ENCODE results near the gene WDR35. TPM values are rescaled to one million over a fixed set of nuclear protein-coding genes. Genes with fewer than 3 reads are reported as not detected.
"Not testable (repeated sequence)": the region's sequence is repeated elsewhere in the genome, so short reads cannot be mapped to it uniquely, and the experiment has no call there.

The WDR35 gene
- total and polyA plus RNA-seq, 5 experiments from 2014 or later = 0.91 to 5.6 (median 1.8) TPM

DNA sequence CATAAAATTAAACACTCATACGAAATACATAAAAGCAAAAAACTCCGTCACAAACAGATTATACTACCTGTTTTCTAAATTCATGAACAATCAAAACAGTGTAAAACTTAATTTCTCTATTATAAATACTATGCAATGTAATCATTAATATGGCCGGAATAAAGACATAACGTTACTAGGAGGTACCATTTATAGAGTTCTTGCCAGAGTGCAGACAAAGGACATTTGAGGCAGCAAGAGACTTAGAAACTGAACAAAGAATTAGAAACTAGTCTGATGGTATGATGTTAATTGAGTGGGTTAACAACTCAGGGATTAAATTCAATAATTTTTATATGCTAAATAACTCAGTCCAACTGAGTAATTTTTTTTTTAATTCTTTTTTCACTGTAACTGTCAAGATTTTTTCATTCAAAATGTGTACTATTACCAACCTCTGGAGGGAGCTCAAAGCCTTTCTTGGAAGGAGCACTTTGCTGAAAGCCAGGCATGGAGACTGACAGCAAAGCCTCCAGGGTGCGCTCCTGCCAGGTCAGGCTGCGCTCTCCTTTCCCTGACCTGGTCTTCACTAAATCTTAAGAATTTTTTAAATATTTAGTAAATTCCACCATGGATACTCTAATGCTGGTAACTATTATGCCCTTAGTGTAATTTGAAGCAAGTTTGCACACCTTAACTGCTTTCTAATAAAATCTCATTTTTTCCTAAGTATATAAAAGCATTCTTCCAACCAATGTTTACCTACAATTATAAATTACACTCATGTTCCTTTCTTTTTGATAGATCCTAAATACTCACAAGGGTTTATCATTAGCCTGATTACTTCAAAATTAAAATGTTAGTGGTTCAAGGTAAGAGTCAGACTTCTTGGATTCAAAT, 34.1 kb downstream of the WDR35 start:
- Mint-ChIP-seq H3K9me3 (no peaks in the 10 kb centered on the region), H3K36me3 (peaks cover 0 to 15% (median 7%) of the 10 kb centered on the region in 3 donors), H3K4me3 (no peak overlapping the region), H3K4me1 (no peaks in the 10 kb centered on the region), H3K27ac (no peak overlapping the region), H3K27me3 (no peaks in the 10 kb centered on the region)
- DNase-seq (peak; percentile 9 to 75 (median 42)), ATAC-seq (peak; percentile 72 to 89)
- POLR2A ChIA-PET = no interaction called here

DNA sequence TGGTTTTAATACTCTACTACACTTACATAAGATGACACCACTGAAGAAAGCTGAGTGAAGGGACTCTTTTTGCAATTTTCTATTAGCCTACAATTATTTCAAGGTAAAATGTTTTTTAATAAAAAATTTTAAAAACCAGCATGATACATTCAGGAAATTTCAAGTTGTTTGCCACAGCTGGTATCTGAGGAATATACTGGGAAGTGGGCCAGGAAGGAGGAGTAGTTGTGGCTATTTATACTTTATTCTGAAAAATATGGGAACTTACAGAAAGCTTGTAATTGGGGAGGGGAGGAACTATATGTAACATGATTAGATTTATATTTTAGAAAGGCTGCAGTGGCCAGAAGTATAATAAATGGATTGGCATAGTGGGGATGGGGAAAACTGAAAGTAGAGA, 40.8 kb downstream of the WDR35 start:
- POLR2A ChIA-PET = no interaction called here
- Mint-ChIP-seq H3K27me3 (no peaks in the 10 kb centered on the region), H3K36me3 (peaks cover 0 to 55% (median 20%) of the 10 kb centered on the region in 3 donors)

DNA sequence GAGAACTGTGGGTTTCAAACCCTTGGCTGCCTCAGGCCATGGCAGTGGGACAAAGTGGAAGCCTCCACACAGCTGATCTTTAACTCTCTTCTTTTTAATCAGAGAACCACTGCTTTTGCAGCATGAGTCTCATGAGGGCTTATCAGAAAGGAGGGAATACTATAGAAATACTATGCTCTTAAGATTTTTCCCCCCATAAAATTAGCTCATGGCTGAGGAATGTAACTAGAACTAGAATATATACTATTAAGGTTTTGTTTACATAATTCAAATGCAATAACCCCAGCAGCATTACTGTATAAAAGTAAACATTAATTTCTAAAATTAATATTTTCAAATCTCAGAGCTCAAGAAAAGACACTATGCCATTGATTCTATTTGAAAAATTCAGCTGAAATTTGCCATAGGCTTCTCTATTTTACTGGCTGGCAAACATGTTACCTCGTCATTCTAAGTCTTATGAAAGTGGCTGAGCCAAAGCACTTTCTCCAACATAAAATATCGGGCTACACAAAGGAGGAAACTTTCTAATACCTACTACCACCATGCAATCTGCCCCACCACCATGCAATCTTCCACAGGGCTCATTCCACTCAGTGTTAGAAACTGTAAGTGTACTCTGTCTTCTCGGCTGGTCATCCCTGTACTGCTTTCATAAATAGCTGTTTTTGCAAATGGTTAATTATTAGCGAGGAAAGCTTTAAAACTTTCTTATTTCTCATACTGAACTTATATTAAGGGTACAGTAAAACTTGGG, 42.5 kb downstream of the WDR35 start:
- Mint-ChIP-seq H3K27ac (peak overlapping the region in 1 of 10 donors; percentile 41), H3K4me1 (no peaks in the 10 kb centered on the region), H3K9me3 (no peaks in the 10 kb centered on the region), H3K27me3 (no peaks in the 10 kb centered on the region), H3K36me3 (peaks cover 0 to 48% (median 19%) of the 10 kb centered on the region in 3 donors), H3K4me3 (no peak overlapping the region)
- POLR2A ChIA-PET = no interaction called here
- DNase-seq (no peak), ATAC-seq (no peak)

More for the DNA sequence above, 40.8 kb downstream of the WDR35 start:
- no peaks in the 10 kb centered on the region for H3K4me1 Mint-ChIP-seq
- no peak overlapping the region for H3K4me3 Mint-ChIP-seq
- no peak for ATAC-seq
- no peak overlapping the region for H3K27ac Mint-ChIP-seq
- no peaks in the 10 kb centered on the region for H3K9me3 Mint-ChIP-seq
- no peak for DNase-seq

DNA sequence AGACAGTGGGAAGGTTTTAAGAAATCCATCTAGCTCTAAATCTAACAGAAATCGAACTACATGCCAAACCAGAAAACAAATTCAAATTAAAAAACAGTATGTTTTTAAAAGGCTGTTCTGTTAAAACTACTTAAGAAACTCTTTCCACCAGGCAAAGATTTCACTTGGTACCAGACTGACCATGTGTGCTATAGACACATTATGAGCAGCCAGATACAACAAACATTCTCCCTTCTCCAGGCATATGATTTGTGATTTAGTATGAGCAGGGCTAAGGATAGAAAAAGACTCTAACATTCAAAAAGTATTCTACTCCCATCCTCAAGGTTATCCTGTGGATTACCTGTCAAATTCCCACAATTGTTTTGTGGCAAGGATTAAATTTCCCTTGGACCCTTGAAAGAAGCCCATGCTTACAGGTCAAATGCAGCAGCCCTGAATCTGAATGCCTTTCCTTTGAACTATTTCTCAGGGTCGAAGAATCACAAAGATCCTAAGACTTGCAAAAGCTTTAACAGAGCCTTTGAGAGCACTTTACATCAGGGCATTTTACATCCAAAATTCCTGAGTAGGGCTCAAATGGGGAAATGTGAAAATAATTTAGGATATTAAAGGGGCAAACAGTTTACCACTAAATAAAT, 45.6 kb downstream of the WDR35 start:
- POLR2A ChIA-PET = no interaction called here
- H3K4me3 Mint-ChIP-seq = no peak overlapping the region
- H3K27ac Mint-ChIP-seq = no peak overlapping the region
- H3K27me3 Mint-ChIP-seq = no peaks in the 10 kb centered on the region
- DNase-seq = no peak
- no peaks in the 10 kb centered on the region for H3K9me3 Mint-ChIP-seq
- ATAC-seq = no peak
- H3K4me1 Mint-ChIP-seq = no peaks in the 10 kb centered on the region
- H3K36me3 Mint-ChIP-seq = peaks cover 0 to 41% (median 19%) of the 10 kb centered on the region in 3 donors

DNA sequence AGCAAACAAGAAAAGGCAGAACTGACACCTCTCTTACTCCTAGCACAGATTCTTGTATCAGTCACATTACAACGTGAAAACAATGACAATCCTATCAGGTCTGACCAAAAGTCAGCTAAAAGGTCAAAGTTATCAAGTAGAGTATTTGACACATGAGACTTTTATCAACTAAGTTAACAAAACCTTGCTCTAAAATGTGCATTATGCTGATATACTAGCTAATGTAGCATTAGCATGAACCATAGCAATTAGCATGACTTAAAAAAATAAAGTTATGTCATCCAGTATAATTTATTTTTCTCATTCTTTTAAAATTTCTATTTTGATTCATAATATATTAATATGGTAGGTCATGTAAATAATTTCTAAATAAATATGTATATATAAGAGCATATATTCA, 46.7 kb downstream of the WDR35 start:
- no peak for DNase-seq
- Mint-ChIP-seq H3K9me3 (no peaks in the 10 kb centered on the region), H3K27me3 (no peaks in the 10 kb centered on the region), H3K4me3 (no peak overlapping the region), H3K36me3 (peaks cover 0 to 42% (median 26%) of the 10 kb centered on the region in 3 donors), H3K27ac (no peak overlapping the region), H3K4me1 (no peaks in the 10 kb centered on the region)
- ATAC-seq = no peak
- POLR2A ChIA-PET = interaction anchor here (0.6 kb wide), 1 partner anchor 184 kb away, joined by 3 read pairs; no protein-coding TSS in a partner anchor

DNA sequence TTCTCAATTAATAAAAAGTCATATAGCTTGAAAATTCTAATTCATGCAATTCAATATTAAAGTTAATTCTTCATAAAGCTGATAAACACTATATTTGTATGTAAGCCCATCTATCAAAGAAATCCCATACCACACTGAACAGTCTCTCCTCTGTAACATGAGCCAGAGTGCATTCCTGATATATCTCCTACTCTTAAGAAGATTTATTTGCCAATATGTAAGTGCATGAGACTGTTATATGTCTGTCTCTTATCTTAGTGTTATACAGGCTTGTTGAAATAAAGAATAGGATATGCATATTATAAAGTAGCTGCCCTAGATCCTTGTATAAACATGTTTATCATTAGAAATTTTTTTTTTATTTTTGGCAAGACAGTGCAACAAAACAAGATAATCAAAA, 47.7 kb downstream of the WDR35 start:
- no peak overlapping the region for H3K4me3 Mint-ChIP-seq
- H3K9me3 Mint-ChIP-seq = no peaks in the 10 kb centered on the region
- H3K27me3 Mint-ChIP-seq = no peaks in the 10 kb centered on the region
- peaks cover 0 to 46% (median 29%) of the 10 kb centered on the region in 3 donors for H3K36me3 Mint-ChIP-seq
- no peaks in the 10 kb centered on the region for H3K4me1 Mint-ChIP-seq
- DNase-seq = no peak
- POLR2A ChIA-PET = no interaction called here
- no peak overlapping the region for H3K27ac Mint-ChIP-seq
- no peak for ATAC-seq

DNA sequence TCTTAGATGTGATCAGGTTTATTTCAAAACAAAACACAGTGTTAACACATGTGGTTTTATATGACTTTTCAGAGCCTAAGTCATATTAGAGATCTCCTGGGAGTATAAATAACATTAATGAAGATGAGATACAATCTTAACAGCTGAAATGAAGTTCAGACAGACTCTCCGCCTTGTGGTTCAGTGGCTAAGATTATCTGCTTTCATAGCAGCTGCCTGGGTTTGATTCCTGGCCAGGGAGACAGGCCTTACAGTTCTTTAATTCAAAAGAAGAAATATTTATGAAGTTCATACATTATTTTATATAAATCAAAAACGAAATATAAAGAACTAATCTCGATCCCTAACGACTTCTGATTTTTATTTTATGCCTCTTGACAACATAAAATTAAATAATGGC, 52.9 kb downstream of the WDR35 start:
- POLR2A ChIA-PET = no interaction called here
- H3K36me3 Mint-ChIP-seq = peaks cover 5 to 57% (median 41%) of the 10 kb centered on the region in 3 donors
- H3K27ac Mint-ChIP-seq = no peak overlapping the region
- ATAC-seq (no peak), DNase-seq (no peak)
- H3K4me1 Mint-ChIP-seq = no peaks in the 10 kb centered on the region
- no peaks in the 10 kb centered on the region for H3K9me3 Mint-ChIP-seq
- H3K4me3 Mint-ChIP-seq = no peak overlapping the region
- H3K27me3 Mint-ChIP-seq = no peaks in the 10 kb centered on the region

DNA sequence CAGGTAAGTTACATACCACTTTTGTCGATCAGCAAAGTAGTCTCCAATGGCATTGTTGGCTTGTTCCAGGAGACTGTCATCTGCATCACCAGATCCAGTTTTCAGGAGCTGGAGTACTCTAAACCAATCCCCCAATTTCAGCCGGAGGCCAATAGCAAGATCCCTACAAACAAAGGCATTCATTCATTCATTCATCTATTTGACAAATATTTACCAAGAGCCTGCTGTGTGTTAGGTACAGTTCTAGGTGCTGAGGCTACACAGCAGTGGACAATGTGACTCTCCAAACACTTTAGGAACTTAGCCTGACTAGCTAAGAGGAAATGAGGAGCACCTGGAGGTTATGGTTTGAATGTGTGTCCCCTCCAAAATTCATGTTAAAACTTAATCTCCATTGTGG, 53.7 kb downstream of the WDR35 start:
- Mint-ChIP-seq H3K9me3 (peaks cover 0 to under 1% (median 0%) of the 10 kb centered on the region in 9 donors), H3K27me3 (no peaks in the 10 kb centered on the region), H3K36me3 (peaks cover 8 to 61% (median 45%) of the 10 kb centered on the region in 3 donors), H3K4me1 (no peaks in the 10 kb centered on the region), H3K27ac (no peak overlapping the region), H3K4me3 (no peak overlapping the region)
- DNase-seq (no peak), ATAC-seq (no peak)
- POLR2A ChIA-PET = no interaction called here

DNA sequence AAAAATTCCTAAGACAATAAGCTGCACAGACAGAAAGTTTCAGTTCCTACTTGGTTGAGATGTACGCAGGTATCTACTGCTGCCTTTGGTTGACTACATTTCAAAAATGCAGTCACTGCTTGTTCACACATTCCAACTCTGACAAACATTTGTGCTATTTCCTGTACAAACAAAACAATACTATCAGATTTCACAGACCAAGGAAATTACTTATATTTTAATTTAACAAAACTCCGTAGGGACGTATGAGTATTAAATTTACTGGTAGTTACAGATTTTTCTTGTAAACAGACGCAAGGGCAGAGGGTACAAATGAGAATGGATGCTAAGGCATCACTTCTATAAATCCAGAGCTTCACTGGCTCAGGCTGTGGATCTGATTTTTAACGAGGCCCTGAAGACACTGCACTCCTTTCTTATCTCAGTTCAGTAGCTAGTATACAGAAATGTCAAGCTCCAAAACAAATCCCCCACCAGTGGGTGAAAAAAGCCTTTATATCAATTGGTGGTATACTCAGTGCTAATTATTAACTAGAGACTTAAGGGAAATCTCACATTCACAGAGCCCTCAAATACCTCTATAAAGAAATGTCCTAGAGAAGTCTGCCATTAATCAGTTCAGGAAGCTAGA, 56.4 kb downstream of the WDR35 start:
- peaks cover 16 to 67% (median 59%) of the 10 kb centered on the region in 3 donors for H3K36me3 Mint-ChIP-seq
- ATAC-seq (no peak), DNase-seq (no peak)
- no peak overlapping the region for H3K27ac Mint-ChIP-seq
- no peaks in the 10 kb centered on the region for H3K27me3 Mint-ChIP-seq
- H3K9me3 Mint-ChIP-seq = peaks cover 0 to 17% (median 5%) of the 10 kb centered on the region in 9 donors
- POLR2A ChIA-PET = no interaction called here
- no peaks in the 10 kb centered on the region for H3K4me1 Mint-ChIP-seq
- no peak overlapping the region for H3K4me3 Mint-ChIP-seq

DNA sequence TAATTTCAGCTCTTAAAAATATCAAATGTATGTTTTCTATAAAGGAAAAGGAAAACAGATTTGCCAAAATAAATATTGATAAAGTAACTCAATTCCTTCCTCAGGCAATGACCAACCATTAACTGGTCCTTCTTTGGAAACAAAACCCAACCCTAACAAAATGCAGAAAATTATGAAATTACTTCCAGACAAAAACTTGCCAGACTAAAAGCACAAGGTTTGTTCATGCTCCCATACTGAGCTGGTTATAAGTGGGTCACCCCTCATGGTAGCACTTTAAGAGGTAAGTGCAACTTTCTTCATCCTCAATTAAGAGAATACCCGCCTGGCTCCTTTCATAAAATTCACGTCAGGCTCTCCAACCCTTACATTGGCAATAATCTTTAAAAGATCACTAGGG, 57.0 kb downstream of the WDR35 start:
- Mint-ChIP-seq H3K36me3 (peaks cover 16 to 62% (median 60%) of the 10 kb centered on the region in 3 donors), H3K4me3 (no peak overlapping the region)

DNA sequence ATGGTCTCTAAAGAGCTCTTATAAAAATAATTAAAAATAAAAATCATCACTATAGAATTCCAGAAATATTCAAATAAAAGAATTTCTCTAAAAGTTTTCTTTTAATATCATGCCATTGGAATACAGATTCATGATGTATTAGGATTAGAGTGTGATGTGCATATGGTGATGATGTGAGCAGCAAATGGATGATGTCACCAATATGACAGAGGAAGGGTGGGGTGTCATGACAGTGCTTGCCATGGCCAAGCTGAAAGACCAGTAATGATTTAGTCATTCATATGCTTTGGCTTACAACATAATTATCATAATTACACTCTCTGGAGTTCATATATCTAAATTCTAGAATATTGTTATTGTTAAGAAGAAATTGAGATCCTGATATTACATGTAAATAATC, 60.7 kb downstream of the WDR35 start:
- no peak overlapping the region for H3K27ac Mint-ChIP-seq
- no peak for ATAC-seq
- H3K36me3 Mint-ChIP-seq = peaks cover 32 to 74% (median 57%) of the 10 kb centered on the region in 3 donors

More for the DNA sequence above, 57.0 kb downstream of the WDR35 start:
- DNase-seq = no peak
- POLR2A ChIA-PET = no interaction called here
- no peaks in the 10 kb centered on the region for H3K27me3 Mint-ChIP-seq
- no peaks in the 10 kb centered on the region for H3K4me1 Mint-ChIP-seq
- peaks cover 0 to 22% (median 5%) of the 10 kb centered on the region in 9 donors for H3K9me3 Mint-ChIP-seq
- no peak for ATAC-seq
- no peak overlapping the region for H3K27ac Mint-ChIP-seq

DNA sequence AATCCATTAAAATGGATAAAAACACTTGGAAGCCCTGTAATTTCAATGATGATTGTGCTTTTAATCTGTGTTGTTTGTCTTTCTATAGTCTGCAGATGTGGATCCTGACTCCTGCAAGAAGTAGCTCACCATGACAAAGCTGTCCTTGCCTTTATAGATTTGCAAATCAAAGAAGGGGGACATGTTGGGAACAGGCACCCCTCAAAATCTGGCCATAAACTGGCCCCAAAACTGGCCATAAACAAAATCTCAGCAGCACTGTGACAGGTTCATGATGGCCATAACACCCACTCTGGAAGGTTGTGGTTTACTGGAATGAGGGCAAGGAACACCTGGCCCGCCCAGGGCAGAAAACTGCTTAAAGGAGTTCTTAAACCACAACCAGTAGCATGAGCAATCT, 62.1 kb downstream of the WDR35 start:
- not testable (repeated sequence) for H3K4me3 Mint-ChIP-seq

More for the DNA sequence above, 60.7 kb downstream of the WDR35 start:
- no peak for DNase-seq
- POLR2A ChIA-PET = no interaction called here
- H3K4me1 Mint-ChIP-seq = no peaks in the 10 kb centered on the region
- H3K9me3 Mint-ChIP-seq = peaks cover 14 to 47% (median 21%) of the 10 kb centered on the region in 9 donors
- no peak overlapping the region for H3K4me3 Mint-ChIP-seq
- H3K27me3 Mint-ChIP-seq = no peaks in the 10 kb centered on the region

More for the DNA sequence above, 62.1 kb downstream of the WDR35 start:
- peak in 1 of 10 donors; percentile 1 for DNase-seq
- H3K4me1 Mint-ChIP-seq, H3K27ac Mint-ChIP-seq, H3K27me3 Mint-ChIP-seq, POLR2A ChIA-PET, ATAC-seq: not testable (repeated sequence)
- peaks cover 14 to 47% (median 21%) of the 10 kb centered on the region in 9 donors for H3K9me3 Mint-ChIP-seq
- H3K36me3 Mint-ChIP-seq = peaks cover 32 to 79% (median 51%) of the 10 kb centered on the region in 3 donors

Data from naive thymus-derived CD8-positive, alpha-beta T cell (primary cell).